22Rv1 (cell line): ENCODE measurements around the gene SUPT3H.

Source experiments
- ZFX ChIP-seq: fragments of 450-650 bp; IDR thresholded peaks from 2 replicates; pipeline ENCODE4 v1.6.1; 2017; ENCODE audit warnings: antibody characterized with exemption, borderline replicate concordance
- TF ChIP-seq, protein P1 (sequence below): fragments of 450-650 bp; IDR thresholded peaks from 2 replicates; pipeline ENCODE4 v1.5.1; 2017; ENCODE audit warnings: mild to moderate bottlenecking

DNA sequence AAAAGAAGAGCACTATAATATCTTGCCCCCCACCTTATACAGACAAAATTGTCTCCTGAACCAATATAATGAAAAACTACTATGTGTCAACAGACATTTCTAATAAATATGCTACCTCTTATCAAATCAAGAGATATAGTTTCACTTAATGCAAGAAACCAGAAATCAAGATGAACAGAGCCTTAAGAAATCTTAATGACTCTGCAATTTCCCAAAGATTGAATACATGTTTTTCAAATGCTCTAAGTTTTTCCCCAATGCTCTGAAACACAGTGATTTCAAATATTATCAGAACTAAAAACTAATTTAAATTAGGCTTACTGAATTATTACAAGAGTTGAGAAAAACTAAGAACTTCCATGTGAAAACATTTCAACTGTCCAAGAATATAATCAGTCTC is 13.3 kb downstream of the SUPT3H start:
- TF ChIP-seq, protein P1, sequence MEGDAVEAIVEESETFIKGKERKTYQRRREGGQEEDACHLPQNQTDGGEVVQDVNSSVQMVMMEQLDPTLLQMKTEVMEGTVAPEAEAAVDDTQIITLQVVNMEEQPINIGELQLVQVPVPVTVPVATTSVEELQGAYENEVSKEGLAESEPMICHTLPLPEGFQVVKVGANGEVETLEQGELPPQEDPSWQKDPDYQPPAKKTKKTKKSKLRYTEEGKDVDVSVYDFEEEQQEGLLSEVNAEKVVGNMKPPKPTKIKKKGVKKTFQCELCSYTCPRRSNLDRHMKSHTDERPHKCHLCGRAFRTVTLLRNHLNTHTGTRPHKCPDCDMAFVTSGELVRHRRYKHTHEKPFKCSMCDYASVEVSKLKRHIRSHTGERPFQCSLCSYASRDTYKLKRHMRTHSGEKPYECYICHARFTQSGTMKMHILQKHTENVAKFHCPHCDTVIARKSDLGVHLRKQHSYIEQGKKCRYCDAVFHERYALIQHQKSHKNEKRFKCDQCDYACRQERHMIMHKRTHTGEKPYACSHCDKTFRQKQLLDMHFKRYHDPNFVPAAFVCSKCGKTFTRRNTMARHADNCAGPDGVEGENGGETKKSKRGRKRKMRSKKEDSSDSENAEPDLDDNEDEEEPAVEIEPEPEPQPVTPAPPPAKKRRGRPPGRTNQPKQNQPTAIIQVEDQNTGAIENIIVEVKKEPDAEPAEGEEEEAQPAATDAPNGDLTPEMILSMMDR: no peak
- no peak for TF ChIP-seq ZFX
